Stimulated activated CD4-positive, alpha-beta T cell treated with anti-CD3 and anti-CD28 coated beads, Interleukin-4, amount 100 ng/mL, for 48 hours (primary cell): Measurements from ENCODE around the gene CCDC196.

Experiments used
- DNase-seq, 2 donors: peaks; one replicate each; pipeline ENCODE4 v3.0.0-alpha.2; 2020; ENCODE audit warnings: low read depth in 2 of 2

CCDC196 gene

GRCh38 chr14:66485910-66486421 is at the start of gene CCDC196:
Gene CCDC196, plus strand, starts transcription at chr14:66486371. Its CDS starts 132 bp downstream, at chr14:66486503.
- DNase-seq = no peak

GRCh38 chr14:66440801-66441200 is 45.4 kb upstream of the CCDC196 start:
- no peak for DNase-seq

GRCh38 chr14:66442953-66443571 is 43.1 kb upstream of the CCDC196 start:
- no peak for DNase-seq

- DNase-seq = no peak
Observed at GRCh38 chr14:66443785-66444184, 42.4 kb upstream of the CCDC196 start.

GRCh38 chr14:66444271-66444927 is 41.8 kb upstream of the CCDC196 start:
- DNase-seq = no peak

- DNase-seq = no peak
Observed at GRCh38 chr14:66445936-66446335, 40.2 kb upstream of the CCDC196 start.

GRCh38 chr14:66453469-66453868 is 32.7 kb upstream of the CCDC196 start:
- DNase-seq = no peak

GRCh38 chr14:66459603-66460002 is 26.6 kb upstream of the CCDC196 start:
- no peak for DNase-seq

- no peak for DNase-seq
Observed at GRCh38 chr14:66464261-66464660, 21.9 kb upstream of the CCDC196 start.

- no peak for DNase-seq
Observed at GRCh38 chr14:66468778-66469367, 17.3 kb upstream of the CCDC196 start.

GRCh38 chr14:66471584-66471983 is 14.6 kb upstream of the CCDC196 start:
- DNase-seq = no peak

- no peak for DNase-seq
Observed at GRCh38 chr14:66472251-66472650, 13.9 kb upstream of the CCDC196 start.

- no peak for DNase-seq
Observed at GRCh38 chr14:66473223-66473622, 12.9 kb upstream of the CCDC196 start.

- no peak for DNase-seq
Observed at GRCh38 chr14:66476964-66477363, 9.2 kb upstream of the CCDC196 start.

GRCh38 chr14:66477567-66477966 is 8.6 kb upstream of the CCDC196 start:
- DNase-seq = no peak

GRCh38 chr14:66482873-66483272 is 3.3 kb upstream of the CCDC196 start:
- no peak for DNase-seq

GRCh38 chr14:66483322-66483721 is 2.8 kb upstream of the CCDC196 start:
- no peak for DNase-seq

GRCh38 chr14:66485029-66485428 is 1.1 kb upstream of the CCDC196 start:
- no peak for DNase-seq

GRCh38 chr14:66487164-66487563 is 993 bp downstream of the CCDC196 start:
- DNase-seq = no peak

- DNase-seq = no peak
Observed at GRCh38 chr14:66490143-66491111, 4.3 kb downstream of the CCDC196 start.

- DNase-seq = no peak
Observed at GRCh38 chr14:66493750-66494149, 7.6 kb downstream of the CCDC196 start.
